ENCODE results near the gene RHCG.

GRCh38 chr15:89435362-89435761 lies 61.0 kb downstream of the RHCG start:
- TF ChIP-seq CTCF (IDR thresholded peaks at IDR 0.05 in 4 of 5, conservative IDR thresholded peaks at IDR 0.05 in 1 of 5), result no peak
- TF ChIP-seq POLR2A (IDR thresholded peaks at IDR 0.05), result no peak
